Measurements from ENCODE around the gene WNT7B.

DNA sequence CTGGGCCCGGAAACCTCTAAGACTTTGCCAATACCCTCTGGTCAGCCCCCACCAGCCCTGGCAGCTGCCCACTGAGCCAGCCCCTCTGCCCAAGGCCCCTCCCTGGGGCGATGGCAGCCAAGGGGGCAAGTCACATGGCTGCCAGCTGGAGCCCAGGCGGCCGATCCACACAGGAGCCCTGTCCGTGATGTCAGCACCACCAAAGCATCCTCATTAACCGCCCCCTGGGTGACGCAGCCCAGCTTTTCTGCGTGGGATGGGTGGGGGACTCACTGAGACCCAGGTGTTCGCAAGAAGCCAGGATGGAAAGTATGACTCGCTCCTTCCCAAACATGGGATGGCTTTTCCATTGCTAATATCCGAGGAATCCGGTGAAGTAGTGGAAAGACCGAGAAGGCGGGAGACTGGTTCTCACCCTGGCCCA is 46.6 kb upstream of the WNT7B start:
- no peak for TF ChIP-seq SNAI2 (CRISPR knock-in tag; IDR thresholded peaks at IDR 0.05)
- TF ChIP-seq, protein P1, sequence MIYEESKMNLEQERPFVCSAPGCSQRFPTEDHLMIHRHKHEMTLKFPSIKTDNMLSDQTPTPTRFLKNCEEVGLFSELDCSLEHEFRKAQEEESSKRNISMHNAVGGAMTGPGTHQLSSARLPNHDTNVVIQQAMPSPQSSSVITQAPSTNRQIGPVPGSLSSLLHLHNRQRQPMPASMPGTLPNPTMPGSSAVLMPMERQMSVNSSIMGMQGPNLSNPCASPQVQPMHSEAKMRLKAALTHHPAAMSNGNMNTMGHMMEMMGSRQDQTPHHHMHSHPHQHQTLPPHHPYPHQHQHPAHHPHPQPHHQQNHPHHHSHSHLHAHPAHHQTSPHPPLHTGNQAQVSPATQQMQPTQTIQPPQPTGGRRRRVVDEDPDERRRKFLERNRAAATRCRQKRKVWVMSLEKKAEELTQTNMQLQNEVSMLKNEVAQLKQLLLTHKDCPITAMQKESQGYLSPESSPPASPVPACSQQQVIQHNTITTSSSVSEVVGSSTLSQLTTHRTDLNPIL (CRISPR knock-in tag; IDR thresholded peaks at IDR 0.05; ENCODE audit: low read depth), result no peak
- TF ChIP-seq ARNTL (CRISPR knock-in tag; IDR thresholded peaks at IDR 0.05; ENCODE audit: borderline replicate concordance, low read depth), result no peak
- TF ChIP-seq ZFP3 (CRISPR knock-in tag; IDR thresholded peaks at IDR 0.05), result no peak
